SK-N-MC (cell line): ENCODE data around the gene MORF4L1.
"Not testable (repeated sequence)": the region's sequence is repeated elsewhere in the genome, so short reads cannot be mapped to it uniquely, and the experiment has no call there.

Experiments used
- DNase-seq: peaks from one replicate; pipeline ENCODE4 v3.0.0-alpha.2; 2011; ENCODE audit warnings: low read depth, low spot score
- H3K27ac ChIP-seq: fragments of 200-600 bp; sonication (generic); 2 replicates; pipeline ENCODE4 v1.5.1; 2016; ENCODE audit warnings: mixed run types
- H3K36me3 ChIP-seq: fragments of 200-600 bp; sonication (generic); 2 replicates; pipeline ENCODE4 v1.6.1; 2017; ENCODE audit warnings: antibody characterized with exemption, low read length, mixed read lengths; ENCODE audit not compliant: insufficient read depth
- H3K4me3 ChIP-seq: fragments of 200-600 bp; sonication (generic); 2 replicates; pipeline ENCODE4 v1.5.1; 2016
- H3K9ac ChIP-seq: fragments of 200-600 bp; sonication (generic); 2 replicates; pipeline ENCODE4 v1.8.0; 2017; ENCODE audit warnings: mixed run types, mixed read lengths; ENCODE audit not compliant: insufficient read length
- H3K9me3 ChIP-seq: fragments of 200-600 bp; sonication (generic); 2 replicates; pipeline ENCODE4 v1.6.1; 2017; ENCODE audit warnings: low read depth, mild to moderate bottlenecking, antibody characterized with exemption, low read length, moderate library complexity, mixed read lengths
- EZH2 ChIP-seq: fragments of 200-600 bp; sonication (generic); IDR thresholded peaks from one replicate; pipeline ENCODE4 v1.6.1; 2017; ENCODE audit warnings: antibody characterized with exemption
- FOXP2 ChIP-seq: optimal IDR thresholded peaks from 2 replicates; pipeline ENCODE3; 2011; ENCODE audit warnings: mild to moderate bottlenecking, moderate library complexity; ENCODE audit not compliant: insufficient read depth; ENCODE audit errors: extremely low read length, control extremely low read depth
- POLR2AphosphoS5 ChIP-seq: IDR thresholded peaks from 2 replicates; pipeline ENCODE4 v1.6.1; 2012; ENCODE audit warnings: mild to moderate bottlenecking, low read depth, low read length, borderline replicate concordance

The MORF4L1 gene

DNA sequence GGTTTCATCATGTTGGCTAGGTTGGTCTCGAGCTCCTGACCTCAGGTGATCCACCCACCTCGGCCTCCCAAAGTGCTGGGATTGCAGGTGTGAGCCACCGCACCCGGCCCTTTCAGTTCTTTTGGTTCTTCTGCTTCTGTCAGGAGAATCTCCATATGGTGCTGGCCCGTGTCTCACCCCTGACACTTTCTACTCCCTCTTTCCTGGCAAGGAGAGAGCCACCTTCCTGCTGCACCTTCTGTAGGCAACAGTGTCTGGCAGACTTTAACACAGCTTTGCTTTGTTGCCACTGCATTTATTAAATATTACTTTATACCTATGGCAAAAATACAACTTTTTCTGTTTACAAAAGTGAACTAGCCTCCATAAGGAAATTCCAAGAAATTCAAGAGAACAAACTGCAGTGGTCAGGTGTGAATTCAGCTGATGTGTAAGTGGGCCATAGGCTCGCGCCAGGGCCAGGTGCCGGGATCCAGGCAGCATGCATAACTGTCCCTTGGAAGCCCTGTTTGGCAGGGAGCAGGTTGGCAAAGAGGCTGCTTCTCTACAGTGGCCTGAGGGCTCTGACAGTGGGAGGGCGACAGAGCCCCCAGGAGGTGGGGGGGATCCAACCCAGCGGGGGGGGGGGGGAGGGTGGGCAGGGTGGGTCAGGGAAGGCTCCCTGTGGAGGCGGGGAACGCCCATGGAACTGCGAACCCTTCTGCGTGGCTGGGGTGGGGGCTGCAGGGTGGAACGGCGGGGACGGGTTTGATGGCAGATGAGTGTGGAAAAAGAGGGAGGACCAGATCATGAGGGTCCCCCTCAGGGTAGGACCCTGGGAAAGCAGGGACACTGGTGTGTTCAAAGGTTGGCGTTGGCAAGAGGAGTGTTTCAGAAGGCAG, 51.0 kb downstream of the MORF4L1 start:
- DNase-seq, result no peak
- Histone ChIP-seq H3K9me3 (no peaks in the 10 kb centered on the region), H3K36me3 (peaks cover 41% of the 10 kb centered on the region), H3K9ac (no peak overlapping the region), H3K4me3 (no peak overlapping the region), H3K27ac (no peak overlapping the region)
- no peak for TF ChIP-seq EZH2
- no peak for TF ChIP-seq FOXP2
- TF ChIP-seq POLR2AphosphoS5, result no peak

DNA sequence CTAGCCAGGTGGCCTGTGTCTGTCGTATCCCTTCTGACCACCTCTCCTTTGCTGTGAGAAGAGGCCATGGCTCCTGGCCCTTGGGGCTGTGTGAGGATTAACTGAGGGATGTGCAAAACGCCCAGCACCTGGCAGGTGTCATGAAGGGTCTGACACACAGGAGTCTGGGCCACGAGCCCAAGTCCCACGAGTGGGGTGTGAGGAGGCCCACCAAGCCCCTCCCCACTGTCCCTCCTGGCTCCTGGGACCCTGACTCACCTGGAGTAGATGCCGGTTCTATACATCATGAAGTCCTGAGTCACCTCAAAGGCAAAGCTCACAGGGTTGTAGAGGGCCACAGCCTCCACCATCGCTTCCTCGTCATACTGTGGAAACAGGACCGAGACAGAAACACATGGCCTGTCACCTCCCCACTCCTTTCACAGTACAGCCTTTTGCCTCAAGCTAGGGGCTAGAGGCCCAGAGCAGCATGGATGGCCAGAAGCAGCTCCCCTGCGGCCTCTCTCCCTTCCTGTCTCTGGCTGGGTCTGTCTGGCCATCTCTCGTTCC, 52.5 kb downstream of the MORF4L1 start:
- no peak overlapping the region for H3K9ac ChIP-seq
- no peaks in the 10 kb centered on the region for H3K9me3 ChIP-seq
- peaks cover 27% of the 10 kb centered on the region for H3K36me3 ChIP-seq
- no peak overlapping the region for H3K27ac ChIP-seq
- DNase-seq, result no peak
- no peak overlapping the region for H3K4me3 ChIP-seq
- TF ChIP-seq POLR2AphosphoS5 (no peak), EZH2 (no peak), FOXP2 (no peak)

DNA sequence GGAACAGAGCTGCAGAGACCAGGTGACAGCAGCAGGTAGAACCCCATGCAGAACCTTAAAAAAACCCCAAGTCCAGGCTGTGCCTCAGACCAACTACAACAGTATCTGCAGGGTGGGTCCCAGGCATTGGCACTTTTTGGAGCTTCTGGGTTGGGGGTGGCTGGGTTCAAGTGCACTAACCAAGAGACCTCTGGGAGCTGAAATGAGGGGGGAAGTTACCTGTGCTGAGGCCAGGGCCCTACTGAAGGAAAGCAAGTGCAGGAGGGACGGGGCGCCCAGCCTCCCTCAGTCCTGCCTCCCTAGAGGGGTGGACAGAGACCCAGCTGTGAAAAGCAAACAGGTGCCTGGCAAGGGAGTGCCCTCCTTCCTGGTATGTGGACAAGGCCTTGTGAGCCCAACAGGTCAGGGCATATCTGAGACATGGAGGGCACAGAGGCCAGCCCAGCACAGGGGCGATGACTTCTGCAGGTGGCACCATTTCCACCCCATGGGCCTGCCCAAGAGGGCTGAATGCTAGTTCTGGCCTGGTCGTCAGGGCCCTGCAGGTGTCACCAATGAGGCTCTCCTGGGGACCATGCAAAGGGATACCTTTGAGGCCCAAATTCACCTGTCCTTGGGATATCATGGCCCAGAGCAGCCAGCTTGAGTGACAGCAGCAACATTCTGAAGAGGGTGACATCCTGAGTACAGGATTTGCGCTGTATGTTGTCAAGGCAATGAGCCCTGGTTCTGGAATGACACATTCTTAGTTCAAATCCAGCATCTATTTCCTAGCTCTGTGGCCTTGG, 53.5 kb downstream of the MORF4L1 start:
- Histone ChIP-seq H3K27ac (no peak overlapping the region), H3K4me3 (no peak overlapping the region), H3K9me3 (no peaks in the 10 kb centered on the region), H3K9ac (no peak overlapping the region), H3K36me3 (peaks cover 20% of the 10 kb centered on the region)
- no peak for DNase-seq
- TF ChIP-seq FOXP2 (no peak), POLR2AphosphoS5 (0 out of 2 replicates have a peak, but pooled peaks have one; percentile 14), EZH2 (no peak)

DNA sequence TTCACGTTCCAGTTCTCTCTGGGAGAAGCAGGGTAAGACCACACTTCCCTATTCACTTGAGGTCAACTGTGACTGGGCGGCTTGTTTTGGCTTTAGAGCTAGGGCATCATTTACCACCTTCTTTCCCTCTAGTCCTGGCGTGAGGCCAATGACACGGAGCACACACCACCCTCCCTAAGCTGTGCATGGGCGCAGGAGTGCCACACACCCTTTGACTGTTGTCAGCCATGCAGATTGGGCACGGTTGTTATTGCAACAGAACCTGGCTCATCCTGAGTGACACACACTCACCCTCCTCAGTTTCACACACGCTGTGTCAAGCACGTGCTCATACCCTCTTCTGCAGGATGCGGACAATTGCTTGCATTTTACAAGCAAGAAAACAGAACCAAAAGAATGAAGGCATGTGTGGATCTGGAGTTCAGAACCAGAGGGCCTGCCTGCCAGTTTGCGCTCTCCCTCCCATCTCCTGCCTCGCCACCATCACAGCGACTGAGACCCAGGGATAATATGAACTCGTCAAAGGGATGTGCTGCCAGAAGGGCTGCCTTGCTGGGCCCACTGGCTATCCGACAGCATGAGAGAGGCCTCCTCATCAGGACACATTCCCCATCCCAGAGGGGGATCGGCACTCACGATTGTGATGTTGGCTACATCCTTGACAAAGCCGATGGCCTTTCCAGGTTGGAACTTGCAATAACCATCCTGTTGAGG, 54.5 kb downstream of the MORF4L1 start:
- TF ChIP-seq EZH2, result no peak
- no peak for TF ChIP-seq FOXP2
- TF ChIP-seq POLR2AphosphoS5, result no peak
- Histone ChIP-seq H3K27ac (no peak overlapping the region), H3K4me3 (no peak overlapping the region), H3K9ac (no peak overlapping the region), H3K36me3 (peaks cover 9% of the 10 kb centered on the region; the same call in 1 of the 2 replicates), H3K9me3 (no peaks in the 10 kb centered on the region)
- no peak for DNase-seq

DNA sequence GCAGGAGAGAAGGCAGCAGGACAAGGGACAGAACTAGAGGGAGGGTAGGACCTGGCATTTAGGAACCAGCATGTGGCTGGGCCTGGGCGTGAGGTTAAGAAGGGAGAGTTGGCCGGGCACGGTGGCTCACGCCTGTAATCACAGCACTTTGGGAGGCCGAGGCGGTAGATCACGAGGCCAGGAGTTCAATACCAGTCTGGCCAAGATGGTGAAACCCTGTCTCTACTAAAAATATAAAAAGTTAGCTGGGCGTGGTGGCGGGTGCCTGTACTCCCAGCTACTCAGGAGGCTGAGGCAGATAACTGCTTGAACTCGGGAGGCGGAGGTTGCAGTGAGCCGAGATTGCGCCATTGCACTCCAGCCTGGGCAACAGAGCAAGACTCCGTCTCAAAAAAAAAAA, 55.5 kb downstream of the MORF4L1 start:
- H3K9ac ChIP-seq, H3K9me3 ChIP-seq, DNase-seq, H3K4me3 ChIP-seq, H3K36me3 ChIP-seq, H3K27ac ChIP-seq: not testable (repeated sequence)

DNA sequence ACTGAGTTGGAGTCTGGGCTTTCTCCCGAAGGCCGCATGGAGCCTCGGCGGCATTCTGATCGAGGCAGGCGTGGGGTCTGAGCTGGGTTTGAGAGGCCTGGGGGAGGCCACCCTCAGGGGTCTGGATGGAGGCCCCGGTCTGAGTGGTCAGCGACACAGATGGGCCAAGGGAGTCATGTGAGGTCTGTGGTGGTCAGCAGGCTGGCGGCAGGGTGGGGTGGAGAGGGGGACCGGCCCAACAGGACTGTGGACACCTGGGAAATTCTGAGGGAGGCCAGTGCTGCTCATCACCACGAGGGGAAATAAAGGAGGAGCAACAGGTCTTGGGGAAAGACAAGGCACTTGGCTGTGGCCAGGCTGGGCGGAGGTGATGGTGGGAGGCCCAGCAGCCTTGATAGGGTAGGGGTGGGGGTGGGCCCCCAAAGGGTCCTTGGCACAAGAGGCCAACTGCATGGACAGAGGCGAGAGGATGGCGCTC, 56.0 kb downstream of the MORF4L1 start:
- TF ChIP-seq EZH2 (no peak), POLR2AphosphoS5 (no peak; the same call in 1 of the 2 replicates), FOXP2 (no peak)
- Histone ChIP-seq H3K9ac (no peak overlapping the region), H3K9me3 (no peaks in the 10 kb centered on the region), H3K4me3 (no peak overlapping the region), H3K36me3 (no peaks in the 10 kb centered on the region), H3K27ac (no peak overlapping the region)
- DNase-seq, result no peak

DNA sequence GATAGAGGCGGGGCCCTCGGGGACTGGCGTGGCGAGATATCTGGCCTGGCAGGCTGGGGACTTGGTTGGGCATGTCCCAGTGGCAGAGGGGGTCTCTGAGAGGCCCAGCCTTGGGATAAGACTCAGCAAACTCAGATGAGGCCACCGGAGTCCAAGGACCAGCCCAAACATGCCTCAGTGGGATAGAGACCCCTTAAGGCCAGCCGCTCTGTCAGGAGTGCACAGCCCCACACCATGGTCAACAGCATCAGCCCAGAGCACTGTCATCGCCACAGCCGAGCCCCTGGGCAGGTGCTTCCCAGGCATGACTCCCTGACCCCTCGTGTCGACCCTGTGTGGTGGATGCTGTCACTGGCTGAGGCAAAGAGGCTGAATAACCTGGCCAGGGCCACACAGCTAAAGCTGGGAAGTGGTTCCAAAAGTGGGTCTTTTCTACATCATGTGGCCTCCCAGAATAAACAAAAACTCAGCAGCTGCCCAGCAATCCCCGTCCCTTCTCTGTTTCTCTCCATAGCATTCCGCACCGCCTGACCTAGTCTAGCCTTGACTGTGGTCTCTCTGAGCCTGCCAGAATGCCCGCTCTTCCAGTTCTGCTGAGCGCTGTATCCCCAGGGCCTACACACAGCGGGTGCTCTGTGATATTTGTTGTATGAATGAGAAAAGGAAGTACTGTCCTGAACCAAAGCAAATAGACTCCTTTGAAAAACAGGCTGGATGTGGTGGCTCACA, 57.0 kb downstream of the MORF4L1 start:
- no peak for DNase-seq
- Histone ChIP-seq H3K9me3 (no peaks in the 10 kb centered on the region), H3K36me3 (no peaks in the 10 kb centered on the region), H3K4me3 (no peak overlapping the region), H3K27ac (no peak overlapping the region), H3K9ac (no peak overlapping the region)
- TF ChIP-seq EZH2, result no peak
- TF ChIP-seq POLR2AphosphoS5, result no peak
- no peak for TF ChIP-seq FOXP2
